ENCODE data around the gene C1orf210.
A peak's percentile ranks its signal among the peaks of the same experiment; 100 is the strongest.

C1orf210 gene

DNA sequence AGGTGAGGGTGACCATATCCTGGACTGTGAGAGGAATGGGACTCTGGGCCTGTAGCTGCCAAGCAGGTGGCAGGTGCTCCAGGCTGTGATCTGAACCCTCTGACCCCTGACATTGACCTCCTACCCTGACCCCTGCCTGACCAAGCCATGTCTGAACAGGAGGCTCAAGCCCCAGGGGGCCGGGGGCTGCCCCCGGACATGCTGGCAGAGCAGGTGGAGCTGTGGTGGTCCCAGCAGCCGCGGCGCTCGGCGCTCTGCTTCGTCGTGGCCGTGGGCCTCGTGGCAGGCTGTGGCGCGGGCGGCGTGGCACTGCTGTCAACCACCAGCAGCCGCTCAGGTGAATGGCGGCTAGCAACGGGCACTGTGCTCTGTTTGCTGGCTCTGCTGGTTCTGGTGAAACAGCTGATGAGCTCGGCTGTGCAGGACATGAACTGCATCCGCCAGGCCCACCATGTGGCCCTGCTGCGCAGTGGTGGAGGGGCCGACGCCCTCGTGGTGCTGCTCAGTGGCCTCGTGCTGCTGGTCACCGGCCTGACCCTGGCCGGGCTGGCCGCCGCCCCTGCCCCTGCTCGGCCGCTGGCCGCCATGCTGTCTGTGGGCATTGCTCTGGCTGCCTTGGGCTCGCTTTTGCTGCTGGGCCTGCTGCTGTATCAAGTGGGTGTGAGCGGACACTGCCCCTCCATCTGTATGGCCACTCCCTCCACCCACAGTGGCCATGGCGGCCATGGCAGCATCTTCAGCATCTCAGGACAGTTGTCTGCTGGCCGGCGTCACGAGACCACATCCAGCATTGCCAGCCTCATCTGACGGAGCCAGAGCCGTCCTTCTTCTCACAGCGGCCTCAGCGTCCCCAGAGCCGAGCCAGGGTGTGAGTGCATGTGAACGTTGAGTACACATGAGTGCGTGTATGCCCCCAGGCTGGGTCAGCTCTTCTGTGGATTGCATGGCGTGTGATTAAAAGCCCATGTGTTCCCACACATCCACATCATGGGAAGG, 12.5 kb downstream of the C1orf210 start:
- DNase-seq: no peak

DNA sequence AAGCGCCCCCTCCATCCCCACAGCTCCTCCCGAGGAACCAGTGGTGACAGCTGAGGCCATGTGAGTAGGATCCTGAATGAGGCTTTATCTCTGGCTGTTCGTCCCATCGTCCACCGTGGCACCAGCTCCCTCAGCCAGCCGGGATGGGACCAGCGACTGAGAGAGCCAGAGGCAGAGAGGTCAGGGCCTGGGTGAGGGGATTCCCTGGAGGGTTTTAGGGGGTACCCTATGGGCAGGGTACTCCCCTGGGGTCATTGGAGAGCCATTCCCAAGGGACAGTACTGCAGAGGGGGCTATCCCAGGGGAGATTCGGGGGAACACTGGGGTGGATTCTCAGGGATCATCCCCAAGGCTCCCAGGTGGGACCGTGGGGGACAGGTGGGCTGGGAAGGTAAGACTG, 13.2 kb downstream of the C1orf210 start:
- no peak for DNase-seq

DNA sequence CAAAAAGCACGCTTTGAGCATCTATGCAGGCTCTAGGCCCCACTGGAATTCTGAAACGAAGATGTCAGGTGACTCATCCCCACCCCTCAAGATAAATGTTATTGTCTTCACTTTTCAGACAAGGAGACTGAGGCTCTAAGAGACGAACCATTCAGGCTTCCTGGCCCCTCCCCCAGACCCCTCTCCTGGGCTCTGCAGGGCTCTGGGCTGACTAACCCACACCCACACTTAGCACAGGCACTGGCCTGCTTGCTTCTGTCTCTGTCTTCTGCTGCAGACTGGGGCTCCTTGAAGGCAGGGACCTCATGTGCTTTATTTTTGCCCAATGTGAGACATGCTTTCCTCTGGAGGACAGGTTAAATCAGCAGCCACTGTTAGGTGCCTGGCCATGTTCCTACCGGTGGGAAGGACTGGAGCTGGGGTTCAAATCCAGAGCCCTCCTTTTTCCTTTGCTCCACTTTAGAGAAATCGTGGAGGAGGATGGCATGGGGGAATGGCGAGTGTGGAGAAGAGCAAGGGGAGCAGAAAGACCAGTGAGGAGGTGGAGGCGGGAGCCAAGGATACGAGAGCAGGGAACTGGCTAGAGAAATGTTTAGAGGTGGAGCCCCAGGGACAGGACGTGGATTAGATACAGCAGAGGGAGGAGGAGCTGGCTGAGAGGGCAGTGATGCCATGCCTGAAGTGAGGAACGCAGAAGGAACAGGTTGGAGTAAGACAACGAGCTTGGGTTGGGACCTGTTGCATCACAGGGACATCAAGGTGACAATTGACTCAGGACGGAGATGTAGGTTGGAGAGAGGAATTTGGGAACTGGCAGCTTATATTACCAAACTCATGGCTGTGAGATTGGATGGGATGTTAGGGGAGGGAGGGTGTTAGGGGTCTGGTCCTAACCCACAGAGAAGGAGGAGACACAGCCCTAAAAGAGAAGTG, 13.9 kb downstream of the C1orf210 start:
- no peak for DNase-seq

DNA sequence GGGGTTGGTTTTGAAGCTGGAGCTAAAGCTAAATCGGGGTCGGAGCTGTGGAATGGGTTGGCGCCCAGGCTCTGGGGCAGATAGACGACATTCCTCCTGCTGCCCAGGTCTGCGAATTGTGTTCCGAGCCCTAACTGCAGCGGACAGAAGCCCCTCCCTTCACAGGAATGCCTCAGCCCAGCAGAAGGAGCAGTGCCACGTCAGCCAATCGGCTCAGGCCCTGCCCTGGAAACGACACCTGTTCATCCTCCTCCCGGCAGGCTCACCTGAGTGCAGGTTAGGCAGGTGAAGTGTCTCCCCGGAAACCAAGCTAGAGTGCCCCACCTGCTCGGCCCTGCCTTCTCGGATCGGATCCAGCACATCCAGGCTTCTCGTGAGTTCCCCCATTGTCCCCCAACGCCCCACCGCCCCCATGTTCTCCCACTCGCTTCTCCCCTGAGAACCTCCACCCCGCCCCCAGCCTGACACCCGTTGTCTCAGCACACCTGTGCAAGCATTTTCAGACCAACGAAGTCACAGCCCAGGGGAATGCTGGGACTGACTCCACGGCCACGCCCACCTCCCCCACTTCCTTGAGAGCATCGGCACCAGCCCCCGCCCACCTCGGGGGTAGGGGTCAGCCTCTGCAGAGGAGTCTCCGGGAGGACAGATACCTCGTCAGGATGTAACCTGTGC, 14.8 kb downstream of the C1orf210 start:
- peak; percentile 95 for DNase-seq

DNA sequence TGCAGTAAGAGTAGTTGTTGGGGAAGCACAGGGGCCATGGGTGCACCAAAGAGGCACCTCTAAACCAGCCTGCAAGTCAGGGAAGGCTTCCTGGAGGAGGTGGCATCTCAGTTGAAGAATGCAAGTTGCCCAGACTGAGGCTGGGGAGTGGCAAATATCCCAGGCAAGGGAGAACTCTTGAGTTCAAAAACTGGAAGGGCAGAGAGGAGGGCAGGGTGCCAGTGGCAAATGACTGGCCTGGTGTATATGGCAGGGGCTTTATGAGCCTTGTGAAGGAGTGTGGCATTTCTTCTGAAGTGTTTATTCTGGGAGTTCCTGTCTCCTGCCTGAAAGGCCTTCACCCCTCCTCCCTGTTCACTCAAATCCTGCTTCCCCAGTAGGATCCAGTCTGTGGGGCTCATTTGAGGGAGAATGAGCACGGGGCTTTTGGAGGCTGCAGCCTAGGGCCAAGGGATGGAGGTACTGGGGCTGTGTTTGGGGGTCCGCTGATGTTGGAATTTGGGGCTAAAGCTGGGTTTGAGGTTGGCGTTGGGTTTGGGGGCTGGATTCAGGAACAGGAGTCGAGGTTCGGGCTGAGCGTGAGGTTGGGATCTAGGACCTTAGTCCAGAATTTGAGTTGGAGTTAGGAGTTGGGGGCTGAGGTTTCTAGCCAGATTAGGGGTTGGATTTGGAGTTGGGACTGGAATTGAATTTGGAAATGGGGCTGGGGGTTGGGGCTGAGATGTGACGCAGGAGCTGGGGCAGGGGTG, 15.6 kb downstream of the C1orf210 start, which contains the start of gene TMEM125:
TMEM125 (plus strand) TSS at position 357 of the 749 bp plus-strand sequence. CDS start 2,740 bp downstream, outside the sequence.
- DNase-seq: peak; percentile 76

DNA sequence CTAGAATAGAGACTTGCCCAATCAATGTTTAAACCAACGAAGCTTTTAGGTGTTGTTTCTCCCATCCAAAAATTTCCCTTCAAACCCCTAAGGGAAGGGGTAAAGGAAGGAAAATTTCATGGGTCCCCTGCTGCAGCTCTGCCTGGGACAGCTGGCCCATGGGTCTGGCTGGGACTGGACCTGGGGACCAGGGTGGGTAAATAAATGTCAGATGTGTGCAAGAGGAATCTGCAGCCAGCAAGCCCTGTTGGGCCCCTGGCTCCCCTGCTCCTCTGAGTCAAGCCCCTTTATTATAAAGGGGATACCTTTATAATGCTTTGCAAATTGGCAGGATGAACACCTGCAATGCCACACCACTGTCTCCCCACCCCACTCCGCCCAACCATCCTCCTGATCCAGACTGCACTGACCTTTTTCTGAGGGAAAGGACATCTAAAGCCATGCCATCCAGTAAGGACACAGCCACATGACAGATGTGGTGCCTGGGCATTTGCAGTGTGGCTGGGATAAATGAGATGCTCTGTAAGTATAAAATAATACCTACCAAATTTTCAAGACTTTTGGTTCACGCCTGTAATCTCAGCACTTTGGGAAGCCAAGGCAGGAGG, 17.5 kb downstream of the C1orf210 start:
- no peak for DNase-seq

DNA sequence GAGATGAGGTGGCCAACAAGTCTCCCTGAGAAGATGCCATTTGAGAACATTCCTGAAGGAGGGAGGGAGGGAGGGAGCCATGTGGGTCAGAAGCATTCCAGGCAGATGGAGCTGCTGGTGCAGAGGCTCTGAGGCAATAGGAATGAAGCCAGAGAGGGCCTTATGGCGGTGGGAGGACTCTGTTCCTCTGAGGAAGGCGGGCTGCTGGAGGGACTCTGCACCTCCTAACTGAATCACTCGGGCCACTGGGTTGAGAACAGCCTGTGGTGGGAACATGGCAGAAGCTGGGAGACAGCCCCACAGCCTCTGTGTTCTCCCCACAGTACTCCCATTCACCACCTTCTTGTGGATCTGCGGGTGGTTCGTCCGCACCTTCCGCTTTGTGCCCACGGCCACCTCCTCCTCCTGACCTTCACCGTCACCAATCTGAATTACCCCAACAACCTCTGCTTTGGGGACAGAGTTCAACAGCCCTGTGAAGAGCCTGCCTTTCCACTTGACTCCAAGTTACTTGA, 18.0 kb downstream of the C1orf210 start:
- DNase-seq: no peak

DNA sequence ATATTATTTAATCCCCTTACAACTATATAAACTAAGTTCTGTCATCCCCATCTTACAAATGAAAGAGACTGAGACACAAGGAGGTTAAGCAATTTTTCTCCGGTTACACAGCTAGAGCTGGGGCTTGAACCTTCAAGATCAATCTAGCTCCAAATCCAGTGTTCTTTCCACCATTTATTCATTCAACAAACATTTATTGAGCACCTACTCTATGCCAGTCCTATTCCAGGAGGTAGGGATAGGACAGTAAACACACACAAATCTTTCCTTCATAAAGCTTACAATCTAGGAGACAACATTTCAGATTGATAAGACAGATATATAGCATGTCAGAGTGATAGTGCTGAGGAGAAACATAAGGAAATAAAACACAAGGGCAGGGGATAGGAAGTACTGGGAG, 18.5 kb downstream of the C1orf210 start:
- DNase-seq: no peak

DNA sequence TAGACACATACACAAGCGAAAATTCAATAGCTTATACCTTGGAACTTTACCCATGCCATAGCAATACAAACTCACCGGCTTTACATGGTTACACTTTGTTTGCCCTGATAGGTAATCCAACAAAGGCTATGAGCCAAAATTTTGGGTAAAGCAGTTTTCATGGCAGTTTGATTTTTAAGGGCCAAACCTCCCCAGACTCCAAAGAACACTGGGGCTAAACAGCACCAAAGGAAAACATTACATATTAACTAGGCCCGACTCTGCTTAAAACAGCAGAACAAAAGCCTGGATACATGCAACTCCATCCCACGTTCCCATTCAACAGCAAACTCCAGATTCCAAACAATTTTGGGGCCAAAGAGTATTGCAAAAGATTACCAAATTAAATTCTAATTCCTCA, 19.9 kb downstream of the C1orf210 start:
- DNase-seq: no peak

DNA sequence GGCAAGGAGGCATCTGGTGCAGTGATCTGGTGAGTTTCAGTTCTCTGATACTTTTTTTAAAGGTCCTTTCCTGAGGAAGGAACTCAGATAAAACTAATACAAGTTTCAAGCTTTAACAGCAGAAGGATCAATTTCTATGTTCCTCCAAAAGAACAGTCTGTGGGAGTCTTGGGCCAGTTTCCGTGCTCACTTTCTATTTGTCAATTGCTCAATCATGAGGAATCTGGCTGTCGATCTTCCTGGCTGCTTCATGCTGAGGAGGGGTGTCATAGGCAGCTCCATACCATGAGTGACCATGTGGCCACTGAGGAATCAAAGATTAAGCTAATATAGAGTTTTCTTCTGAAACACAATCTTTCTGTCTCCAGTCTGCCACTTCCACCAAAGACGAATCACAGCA, 27.0 kb downstream of the C1orf210 start:
- no peak for DNase-seq

DNA sequence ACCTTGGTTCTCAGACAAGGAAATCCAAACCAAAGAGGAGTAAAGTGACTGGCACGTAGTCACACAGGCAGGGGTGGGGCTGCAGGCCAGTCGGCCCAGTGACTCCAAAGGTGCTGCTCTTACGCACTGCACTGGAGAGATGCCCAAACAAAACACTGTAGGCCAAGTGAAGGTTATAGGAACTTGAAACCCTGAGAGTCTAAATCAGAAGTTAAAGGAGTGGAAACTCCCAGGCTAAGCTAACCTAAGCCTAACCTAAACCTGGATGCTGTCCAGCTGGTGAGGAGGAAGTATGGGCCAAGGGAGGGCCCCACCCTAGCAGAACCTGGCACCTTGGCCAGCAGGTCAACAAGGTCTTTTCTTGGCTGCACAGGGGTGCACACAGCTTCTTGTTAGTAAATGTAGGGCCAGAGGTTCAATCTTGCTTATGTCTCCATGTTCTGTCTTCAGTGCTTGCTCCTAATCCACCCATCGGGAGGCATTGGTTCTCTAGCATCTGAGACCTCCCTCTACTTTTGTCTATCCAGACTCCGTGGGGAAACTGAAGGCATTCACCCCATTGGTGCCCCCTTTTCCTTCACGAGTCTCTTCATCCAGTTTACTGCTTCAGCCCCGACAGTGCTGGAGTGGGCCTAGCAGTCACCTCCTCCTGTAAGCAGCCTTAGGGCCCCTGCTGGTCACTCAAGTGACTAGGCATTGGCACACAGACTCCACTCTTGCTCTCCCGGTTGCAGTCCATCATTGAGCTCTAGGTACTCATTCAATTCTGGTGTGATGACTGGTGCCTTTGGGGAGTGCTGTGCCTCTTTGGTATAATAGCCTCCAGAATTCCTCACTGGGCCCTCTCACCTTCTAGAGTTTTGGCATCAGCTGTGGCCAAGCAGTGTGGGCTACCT, 28.5 kb downstream of the C1orf210 start:
- no peak for DNase-seq

DNA sequence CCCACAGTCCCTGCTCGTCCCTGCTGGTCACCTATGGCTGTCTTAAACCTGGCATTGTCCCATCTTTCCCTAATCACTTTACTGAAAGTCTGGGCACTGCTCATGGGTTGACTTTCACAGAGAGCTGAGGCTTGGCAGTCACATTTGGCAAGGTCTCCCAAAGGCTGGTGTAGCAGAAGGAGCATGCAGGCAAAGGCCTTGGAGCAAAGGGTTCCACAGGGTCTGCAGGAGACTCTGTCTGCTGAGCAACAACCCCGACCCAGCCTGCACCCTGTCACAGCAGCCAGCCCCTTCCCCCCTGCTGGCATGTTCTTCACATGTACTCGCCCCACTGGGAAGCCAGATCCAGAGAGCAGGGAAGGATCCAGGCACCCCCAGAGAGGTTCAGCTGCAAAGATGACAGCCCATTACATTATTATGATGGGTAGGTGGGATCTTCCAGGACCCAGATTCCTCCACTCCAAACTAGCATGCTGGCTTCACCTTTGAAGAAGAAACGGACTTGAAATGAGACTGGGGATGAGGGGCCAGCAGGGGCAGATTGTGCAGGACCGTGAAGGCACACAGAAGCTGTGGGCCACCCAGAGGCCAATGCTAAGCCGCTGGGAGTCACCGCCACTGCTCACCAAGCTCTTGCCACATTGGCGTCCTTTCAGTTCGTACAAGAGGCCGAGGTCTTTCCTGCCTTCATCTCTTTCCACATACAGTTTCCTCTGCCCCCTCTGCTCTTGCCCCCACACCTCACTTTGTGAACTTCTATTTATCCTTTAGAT, 29.8 kb downstream of the C1orf210 start:
- no peak for DNase-seq

DNA sequence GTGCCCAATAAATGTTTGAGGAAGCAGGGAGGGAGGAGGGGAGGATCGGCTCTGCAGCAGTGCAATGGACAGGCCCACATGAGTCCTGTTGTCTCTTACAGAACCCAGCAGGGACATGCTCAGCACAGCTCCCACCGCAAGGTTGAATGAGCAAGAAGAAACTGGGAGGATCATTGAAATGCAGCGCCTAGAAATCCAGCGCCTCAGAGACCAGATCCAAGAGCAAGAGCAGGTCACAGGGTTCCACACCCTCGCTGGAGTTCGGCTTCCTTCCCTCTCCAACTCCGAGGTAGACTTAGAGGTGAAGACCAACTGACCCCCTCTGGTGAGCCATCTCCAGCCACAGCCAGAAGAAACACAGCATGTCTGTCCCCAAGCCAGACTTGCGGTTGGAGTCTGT, 31.5 kb downstream of the C1orf210 start:
- DNase-seq: no peak

DNA sequence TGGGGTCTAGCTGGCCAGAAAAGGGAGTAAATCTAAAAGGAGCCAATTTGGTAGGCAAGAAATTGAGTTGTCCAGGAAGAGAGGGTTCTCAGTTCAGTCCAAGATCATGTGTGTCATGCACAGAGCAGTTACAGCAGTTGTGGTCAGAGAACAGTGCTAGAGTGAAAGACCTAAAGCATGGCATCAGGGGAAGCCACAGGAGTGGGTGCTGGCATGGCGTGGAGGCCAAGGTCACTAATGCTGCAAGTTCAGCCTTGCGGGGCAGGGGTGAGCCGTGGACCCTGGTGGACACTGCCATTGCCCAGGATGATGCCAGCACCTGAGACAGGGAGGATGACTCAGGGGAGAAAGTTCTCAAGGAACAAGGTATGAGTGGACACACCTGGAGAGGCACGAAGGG, 32.2 kb downstream of the C1orf210 start:
- no peak for DNase-seq

DNA sequence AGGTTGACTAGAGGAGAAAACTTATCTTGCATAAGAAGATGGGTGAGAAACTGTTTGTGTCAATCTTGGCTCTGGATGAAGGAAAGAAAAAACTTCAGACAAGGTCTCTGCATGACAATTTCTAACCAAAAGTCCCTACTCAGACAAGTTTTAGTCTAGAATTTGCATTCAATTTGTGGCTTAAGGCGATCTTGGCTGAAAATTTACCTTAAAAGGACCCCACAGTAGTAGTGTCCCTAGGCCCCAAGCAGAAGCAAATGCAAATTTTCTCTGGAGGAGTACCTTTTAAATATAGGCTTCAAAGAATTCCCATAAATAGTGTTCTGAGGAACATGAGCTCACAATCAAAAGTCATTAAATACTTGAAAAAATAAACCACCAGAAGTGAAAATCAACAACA, 33.2 kb downstream of the C1orf210 start:
- no peak for DNase-seq

DNA sequence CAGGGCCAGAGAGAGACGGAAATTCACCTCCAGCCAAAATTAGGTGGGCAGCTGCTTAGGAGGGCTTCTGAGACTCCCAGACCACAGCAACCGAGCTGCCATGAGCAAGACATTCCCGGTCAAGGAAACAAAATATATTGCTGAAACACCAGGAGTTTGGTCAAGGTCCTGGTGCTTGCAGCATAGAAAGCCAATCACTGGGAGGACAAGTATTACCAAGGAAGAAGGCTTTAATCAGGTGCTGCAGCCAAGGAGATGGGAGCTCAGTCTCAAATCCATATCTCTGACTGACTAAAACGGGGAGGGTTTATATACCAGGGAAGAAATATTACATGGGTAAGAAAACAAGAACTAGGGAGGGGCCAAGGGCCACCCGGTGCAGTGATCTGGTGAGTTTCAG, 34.4 kb downstream of the C1orf210 start:
- DNase-seq: no peak

DNA sequence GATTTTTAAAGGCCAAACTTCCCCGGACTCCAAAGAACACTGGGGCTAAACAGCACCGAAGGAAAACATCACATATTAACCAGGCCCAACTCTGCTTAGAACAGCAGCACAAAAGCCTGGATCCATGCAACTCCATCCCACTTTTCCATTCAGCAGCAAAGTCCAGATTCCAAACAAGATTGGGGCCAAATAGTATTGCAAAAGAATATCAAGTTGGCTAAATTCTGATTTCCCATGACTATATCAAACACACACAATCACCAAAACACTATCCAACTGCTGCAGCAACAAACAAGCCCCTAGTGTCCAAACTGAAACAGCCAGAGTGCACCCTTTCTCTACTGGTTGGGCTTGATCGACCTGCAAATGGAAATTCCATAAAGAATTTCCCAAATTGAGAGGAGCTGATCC, 35.0 kb downstream of the C1orf210 start:
- no peak for DNase-seq

DNA sequence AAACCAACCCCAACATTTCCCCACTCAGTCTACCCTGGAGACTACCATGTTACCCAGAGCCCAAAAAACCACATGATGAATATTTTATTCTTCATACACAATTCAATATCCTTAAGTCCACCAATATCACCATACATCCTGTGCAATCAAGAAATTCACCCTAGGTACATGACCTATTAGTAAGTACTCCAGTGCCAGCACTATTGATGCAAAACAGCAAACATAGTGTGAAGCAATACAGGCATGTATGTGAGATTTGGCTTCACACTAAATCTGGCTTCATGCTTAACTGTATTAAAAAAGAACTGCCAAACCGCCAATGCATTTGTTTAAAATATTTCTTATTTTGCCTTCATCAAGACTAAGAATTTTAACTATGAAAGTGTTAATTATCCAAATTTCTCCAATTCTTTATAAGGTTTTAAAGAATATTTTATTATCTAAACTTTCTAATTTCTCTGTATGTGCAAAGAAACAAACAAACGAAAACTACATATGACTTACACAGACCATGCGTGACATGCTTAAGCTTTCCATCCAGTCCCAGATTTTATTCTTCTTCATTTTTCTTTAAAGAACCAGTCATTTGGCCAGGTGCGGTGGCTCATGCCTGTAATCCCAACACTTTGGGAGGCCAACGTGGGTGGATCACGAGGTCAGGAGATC, 38.0 kb downstream of the C1orf210 start:
- DNase-seq: no peak

All from DMS79 treated with DMSO at 0.1 percent for 48 hours (cell line).